HL-60/S4 treated with retinoic acid at 250 ng/mL for 4 days and 3 days (cell line): Measurements from ENCODE around the gene TMEM272.

Source experiments
- in situ Hi-C: fragments of 300-500 bp; cut with MboI; formaldehyde crosslinking; loops from 2 replicates; pipeline ENCODE4 v1.7.0; 2022; ENCODE audit warnings: low sequenced_read_pairs

Gene TMEM272

GRCh38 chr13:51764184-51765141, 80.5 kb downstream of the TMEM272 start:
- in situ Hi-C loops, result loop anchor here (25.0 kb wide), 1 partner anchor 327 kb away; no protein-coding TSS in a partner anchor

- in situ Hi-C loops, result loop anchor here (25.0 kb wide), 1 partner anchor 326 kb away; no protein-coding TSS in a partner anchor
Observed at GRCh38 chr13:51763486-51763885, 81.5 kb downstream of the TMEM272 start.
